Measurements from ENCODE around the gene ZNF232. TPM values are rescaled to one million over a fixed set of nuclear protein-coding genes. Genes with fewer than 3 reads are reported as not detected.
"Not testable (repeated sequence)": the region's sequence is repeated elsewhere in the genome, so short reads cannot be mapped to it uniquely, and the experiment has no call there.

Gene ZNF232
- 11.3 and 19.7 TPM in 2 replicates for total RNA-seq (2014; rRNA removed; shearing (Covaris generic); ENCODE audit: low replicate concordance)

GRCh38 chr17:5111402-5112204, at the start of gene ZNF232:
TSS of gene ZNF232 (minus strand) at chr17:5111878. CDS start at chr17:5111822, 56 bp downstream.
- Histone ChIP-seq H3K9me2 (replicated peaks; ENCODE audit: insufficient read depth, low read length) (no peaks in the 10 kb centered on the region), H3K4me1 (ENCODE audit: low read length) (peaks cover 23% of the 10 kb centered on the region)

GRCh38 chr17:5160702-5161101, 49.0 kb upstream of the ZNF232 start:
- not testable (repeated sequence) for H3K4me2 ChIP-seq (ENCODE audit: low read depth, low read length, poor library complexity, severe bottlenecking); H3K9me3 ChIP-seq (ENCODE audit: low read length); H3K4me1 ChIP-seq (ENCODE audit: low read length); DNase-seq; H4K20me1 ChIP-seq (ENCODE audit: insufficient read depth, low read depth, low read length); H2AFZ ChIP-seq (ENCODE audit: low read length); H3K27me3 ChIP-seq (ENCODE audit: low read length); H3K79me2 ChIP-seq (ENCODE audit: low read length); H3K9me2 ChIP-seq (replicated peaks; ENCODE audit: insufficient read depth, low read length); H3K9ac ChIP-seq (ENCODE audit: low read length); H3K4me3 ChIP-seq (ENCODE audit: low read length); H3K36me3 ChIP-seq (ENCODE audit: insufficient read depth, low read length); H3K27ac ChIP-seq (ENCODE audit: low read length)

More at GRCh38 chr17:5111402-5112204, at the start of gene ZNF232:
- Histone ChIP-seq H3K79me2 (ENCODE audit: low read length) (peaks cover 17% of the 10 kb centered on the region), H4K20me1 (ENCODE audit: insufficient read depth, low read depth, low read length) (no peaks in the 10 kb centered on the region), H3K9me3 (ENCODE audit: low read length) (no peaks in the 10 kb centered on the region), H2AFZ (ENCODE audit: low read length) (peak within 1 kb of the TSS; percentile 98), H3K27ac (ENCODE audit: low read length) (no peak within 1 kb of the TSS), H3K4me2 (ENCODE audit: low read depth, low read length, poor library complexity, severe bottlenecking) (peak within 1 kb of the TSS; percentile 90), H3K9ac (ENCODE audit: low read length) (peak within 1 kb of the TSS; percentile 94), H3K27me3 (ENCODE audit: low read length) (no peaks in the 10 kb centered on the region), H3K36me3 (ENCODE audit: insufficient read depth, low read length) (peaks cover 37% of the 10 kb centered on the region), H3K4me3 (ENCODE audit: low read length) (peak within 1 kb of the TSS; percentile 85)
- peak; percentile 98 for DNase-seq

GRCh38 chr17:5146122-5146521, 34.4 kb upstream of the ZNF232 start:
- not testable (repeated sequence) for H3K9me3 ChIP-seq (ENCODE audit: low read length); H2AFZ ChIP-seq (ENCODE audit: low read length); DNase-seq; H3K27ac ChIP-seq (ENCODE audit: low read length); H3K4me3 ChIP-seq (ENCODE audit: low read length); H3K4me1 ChIP-seq (ENCODE audit: low read length); H3K79me2 ChIP-seq (ENCODE audit: low read length); H4K20me1 ChIP-seq (ENCODE audit: insufficient read depth, low read depth, low read length); H3K27me3 ChIP-seq (ENCODE audit: low read length); H3K9me2 ChIP-seq (replicated peaks; ENCODE audit: insufficient read depth, low read length); H3K9ac ChIP-seq (ENCODE audit: low read length); H3K36me3 ChIP-seq (ENCODE audit: insufficient read depth, low read length); H3K4me2 ChIP-seq (ENCODE audit: low read depth, low read length, poor library complexity, severe bottlenecking)

- not testable (repeated sequence) for H3K4me1 ChIP-seq (ENCODE audit: low read length); DNase-seq; H3K4me2 ChIP-seq (ENCODE audit: low read depth, low read length, poor library complexity, severe bottlenecking); H3K4me3 ChIP-seq (ENCODE audit: low read length); H3K9ac ChIP-seq (ENCODE audit: low read length); H3K9me3 ChIP-seq (ENCODE audit: low read length); H4K20me1 ChIP-seq (ENCODE audit: insufficient read depth, low read depth, low read length); H3K27me3 ChIP-seq (ENCODE audit: low read length); H2AFZ ChIP-seq (ENCODE audit: low read length); H3K36me3 ChIP-seq (ENCODE audit: insufficient read depth, low read length); H3K9me2 ChIP-seq (replicated peaks; ENCODE audit: insufficient read depth, low read length); H3K27ac ChIP-seq (ENCODE audit: low read length); H3K79me2 ChIP-seq (ENCODE audit: low read length)
These were observed 31.2 kb upstream of the ZNF232 start for GRCh38 chr17:5142877-5143276.

GRCh38 chr17:5139458-5139732, 27.7 kb upstream of the ZNF232 start:
- H3K36me3 ChIP-seq (ENCODE audit: insufficient read depth, low read length): no peaks in the 10 kb centered on the region
- no peak overlapping the region for H3K9ac ChIP-seq (ENCODE audit: low read length)
- DNase-seq: no peak
- no peak overlapping the region for H3K4me3 ChIP-seq (ENCODE audit: low read length)
- no peaks in the 10 kb centered on the region for H3K9me2 ChIP-seq (replicated peaks; ENCODE audit: insufficient read depth, low read length)
- H3K27me3 ChIP-seq (ENCODE audit: low read length): no peaks in the 10 kb centered on the region
- no peak overlapping the region for H3K27ac ChIP-seq (ENCODE audit: low read length)
- H3K4me2 ChIP-seq (ENCODE audit: low read depth, low read length, poor library complexity, severe bottlenecking): no peak overlapping the region
- H3K9me3 ChIP-seq (ENCODE audit: low read length): no peaks in the 10 kb centered on the region
- H2AFZ ChIP-seq (ENCODE audit: low read length): no peak overlapping the region
- H3K79me2 ChIP-seq (ENCODE audit: low read length): no peaks in the 10 kb centered on the region
- H3K4me1 ChIP-seq (ENCODE audit: low read length): peaks cover 3% of the 10 kb centered on the region
- H4K20me1 ChIP-seq (ENCODE audit: insufficient read depth, low read depth, low read length): no peaks in the 10 kb centered on the region

GRCh38 chr17:5138616-5139457, 27.2 kb upstream of the ZNF232 start:
- Histone ChIP-seq H3K4me2 (ENCODE audit: low read depth, low read length, poor library complexity, severe bottlenecking) (no peak overlapping the region), H3K4me1 (ENCODE audit: low read length) (peaks cover 3% of the 10 kb centered on the region)

GRCh38 chr17:5138198-5138544, 26.5 kb upstream of the ZNF232 start:
- H3K9me3 ChIP-seq (ENCODE audit: low read length); H4K20me1 ChIP-seq (ENCODE audit: insufficient read depth, low read depth, low read length); H3K4me2 ChIP-seq (ENCODE audit: low read depth, low read length, poor library complexity, severe bottlenecking); H3K4me3 ChIP-seq (ENCODE audit: low read length); H3K9me2 ChIP-seq (replicated peaks; ENCODE audit: insufficient read depth, low read length); H3K27ac ChIP-seq (ENCODE audit: low read length); H3K4me1 ChIP-seq (ENCODE audit: low read length); H3K27me3 ChIP-seq (ENCODE audit: low read length); H3K9ac ChIP-seq (ENCODE audit: low read length); H3K79me2 ChIP-seq (ENCODE audit: low read length); H2AFZ ChIP-seq (ENCODE audit: low read length); H3K36me3 ChIP-seq (ENCODE audit: insufficient read depth, low read length); DNase-seq: not testable (repeated sequence)

More at GRCh38 chr17:5138616-5139457, 27.2 kb upstream of the ZNF232 start:
- DNase-seq: no peak
- Histone ChIP-seq H3K27ac (ENCODE audit: low read length) (no peak overlapping the region), H3K79me2 (ENCODE audit: low read length) (no peaks in the 10 kb centered on the region), H4K20me1 (ENCODE audit: insufficient read depth, low read depth, low read length) (no peaks in the 10 kb centered on the region), H2AFZ (ENCODE audit: low read length) (no peak overlapping the region), H3K9ac (ENCODE audit: low read length) (no peak overlapping the region), H3K27me3 (ENCODE audit: low read length) (no peaks in the 10 kb centered on the region), H3K9me2 (replicated peaks; ENCODE audit: insufficient read depth, low read length) (no peaks in the 10 kb centered on the region), H3K9me3 (ENCODE audit: low read length) (no peaks in the 10 kb centered on the region), H3K4me3 (ENCODE audit: low read length) (no peak overlapping the region), H3K36me3 (ENCODE audit: insufficient read depth, low read length) (no peaks in the 10 kb centered on the region)

- H3K9ac ChIP-seq (ENCODE audit: low read length); H3K79me2 ChIP-seq (ENCODE audit: low read length); H3K4me3 ChIP-seq (ENCODE audit: low read length); H3K9me3 ChIP-seq (ENCODE audit: low read length); H2AFZ ChIP-seq (ENCODE audit: low read length); H3K27ac ChIP-seq (ENCODE audit: low read length); H4K20me1 ChIP-seq (ENCODE audit: insufficient read depth, low read depth, low read length); H3K9me2 ChIP-seq (replicated peaks; ENCODE audit: insufficient read depth, low read length); H3K36me3 ChIP-seq (ENCODE audit: insufficient read depth, low read length); DNase-seq; H3K27me3 ChIP-seq (ENCODE audit: low read length); H3K4me1 ChIP-seq (ENCODE audit: low read length); H3K4me2 ChIP-seq (ENCODE audit: low read depth, low read length, poor library complexity, severe bottlenecking): not testable (repeated sequence)
These were observed 26.0 kb upstream of the ZNF232 start for GRCh38 chr17:5137511-5138197.
